GM21825 (cell line): Measurements from ENCODE around the gene HOXA11.

Experiments
- ATAC-seq: cut with Tn5 transposase; IDR thresholded peaks from one replicate; pipeline ENCODE4 v1.9.1; 2021; ENCODE audit warnings: mild to moderate bottlenecking, moderate library complexity; ENCODE audit not compliant: unreplicated experiment

Gene HOXA11

DNA sequence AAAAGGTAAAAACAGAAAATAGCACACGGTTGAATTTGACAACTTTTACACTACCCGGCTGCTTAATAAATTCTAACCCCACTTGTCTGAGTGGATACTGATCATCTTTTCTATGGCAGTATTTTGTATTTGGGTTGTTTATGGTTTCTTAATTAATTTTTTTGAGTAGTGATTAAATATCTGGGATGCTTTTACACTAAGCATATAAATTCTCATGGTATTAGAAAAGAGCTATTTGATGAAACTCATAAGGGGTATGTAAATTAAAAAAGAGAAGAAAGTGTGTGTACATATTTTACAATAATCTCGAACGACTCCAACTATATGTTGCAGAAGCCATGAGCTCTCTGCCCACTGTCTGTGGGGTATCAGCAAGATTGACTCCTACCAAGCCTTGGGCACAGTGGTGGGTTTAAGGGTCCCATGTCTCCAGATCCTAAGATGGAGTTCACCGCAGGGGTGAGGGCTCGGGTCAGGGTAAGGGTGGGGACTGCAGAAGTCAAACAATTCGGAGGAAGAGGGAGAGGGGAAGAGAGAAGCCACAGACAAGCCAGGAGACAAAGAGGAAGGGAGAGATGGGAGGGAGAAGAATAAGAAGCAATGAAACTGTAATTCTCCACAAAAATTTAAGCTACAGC, 22.4 kb upstream of the HOXA11 start:
- ATAC-seq = no peak

DNA sequence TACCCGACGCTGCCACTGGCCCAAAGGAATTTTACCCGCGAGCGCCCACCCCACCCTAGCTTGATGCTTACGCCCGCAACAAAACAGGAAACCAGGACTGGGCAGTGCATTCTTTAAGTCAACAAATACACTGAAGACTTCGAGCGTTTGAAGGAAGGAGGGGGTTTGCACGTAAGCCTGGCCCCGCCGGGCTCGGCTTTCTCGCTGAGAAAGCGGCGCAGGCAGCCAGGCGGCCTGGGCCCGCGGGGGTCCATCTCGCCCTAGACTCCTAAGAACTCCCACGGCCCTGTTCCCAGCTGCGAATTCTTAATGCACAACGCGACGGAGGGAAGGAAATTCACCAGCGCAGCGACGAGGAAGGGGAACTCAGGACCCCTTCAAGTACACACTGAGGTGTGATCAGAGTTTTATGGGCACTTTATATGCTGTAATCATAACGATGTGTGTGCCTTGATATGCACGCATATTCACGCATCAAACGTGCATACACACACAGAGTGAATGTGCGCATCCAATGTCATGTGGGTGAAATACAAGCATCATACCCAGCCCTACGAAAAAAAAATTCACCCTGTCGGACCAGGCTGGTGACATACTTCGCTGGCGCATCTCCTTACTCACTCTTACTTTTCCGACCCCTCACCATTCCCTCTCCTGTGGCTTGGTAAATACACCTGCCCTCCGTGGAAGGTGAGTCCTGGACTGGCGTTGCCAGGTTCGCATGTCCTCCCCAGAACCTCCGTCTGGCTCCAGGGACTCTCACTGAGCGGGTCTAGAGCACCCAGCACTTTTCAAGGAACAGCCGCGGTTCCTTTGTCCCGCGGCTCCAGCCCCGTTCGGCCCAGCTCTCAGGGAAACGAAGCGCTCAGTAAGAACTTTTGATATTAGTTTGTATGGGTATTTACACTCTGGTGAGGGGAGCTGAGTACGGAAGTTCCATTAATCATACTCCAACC, 20.6 kb upstream of the HOXA11 start:
- ATAC-seq = no peak

DNA sequence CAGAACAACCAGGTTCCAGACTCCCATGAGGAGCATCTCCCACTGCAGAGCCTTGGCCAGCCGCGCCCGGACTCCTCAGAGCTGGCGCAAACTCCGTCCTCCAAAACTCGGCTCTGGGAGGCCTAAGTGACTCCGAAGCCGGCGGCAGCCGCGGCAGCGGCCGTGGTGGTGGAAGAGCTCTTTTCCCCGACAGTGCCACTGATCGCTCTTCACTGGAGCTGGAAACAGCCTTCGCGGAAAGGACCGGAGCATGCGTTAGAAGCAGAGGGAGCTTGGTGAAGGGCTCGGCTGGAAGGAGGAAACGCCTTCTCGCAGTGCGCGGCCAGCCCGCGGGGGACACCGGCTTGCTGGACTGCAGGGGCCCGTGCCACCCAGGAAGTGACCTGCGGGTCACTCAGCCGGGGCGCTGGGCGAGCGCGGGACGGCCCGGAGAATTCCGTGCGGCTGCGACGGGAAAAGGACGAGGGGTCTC, 19.9 kb upstream of the HOXA11 start:
- no peak for ATAC-seq

DNA sequence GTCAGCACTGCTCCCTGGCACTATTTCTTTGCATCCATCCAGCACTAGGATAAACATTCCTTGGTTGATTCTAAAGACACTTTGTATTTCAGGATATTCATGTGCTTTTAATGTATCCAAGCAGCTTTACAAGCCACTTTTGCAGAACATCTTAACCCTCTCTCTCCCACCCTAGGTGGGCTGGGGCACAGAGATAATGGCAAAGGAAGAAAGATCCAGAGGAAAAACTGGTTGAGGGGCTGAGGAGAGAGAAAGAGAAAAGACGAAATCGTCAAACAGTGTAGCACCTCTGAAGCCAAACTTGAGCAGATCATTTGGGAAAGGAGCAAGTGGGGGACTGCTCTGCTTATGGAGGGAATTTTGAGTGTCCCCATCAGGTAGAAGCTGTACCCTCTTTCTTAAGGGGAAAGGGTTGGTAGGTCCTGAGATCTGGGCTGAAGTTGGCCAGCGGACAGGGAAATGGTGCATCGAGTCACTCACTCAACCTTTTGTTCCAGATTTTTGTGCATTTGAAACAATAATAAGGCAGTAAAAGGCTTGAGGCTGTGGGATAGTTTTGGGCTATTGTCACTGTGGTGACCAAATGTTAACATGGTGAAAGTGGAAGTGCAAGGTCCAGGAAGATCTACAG, 19.0 kb upstream of the HOXA11 start:
- no peak for ATAC-seq

DNA sequence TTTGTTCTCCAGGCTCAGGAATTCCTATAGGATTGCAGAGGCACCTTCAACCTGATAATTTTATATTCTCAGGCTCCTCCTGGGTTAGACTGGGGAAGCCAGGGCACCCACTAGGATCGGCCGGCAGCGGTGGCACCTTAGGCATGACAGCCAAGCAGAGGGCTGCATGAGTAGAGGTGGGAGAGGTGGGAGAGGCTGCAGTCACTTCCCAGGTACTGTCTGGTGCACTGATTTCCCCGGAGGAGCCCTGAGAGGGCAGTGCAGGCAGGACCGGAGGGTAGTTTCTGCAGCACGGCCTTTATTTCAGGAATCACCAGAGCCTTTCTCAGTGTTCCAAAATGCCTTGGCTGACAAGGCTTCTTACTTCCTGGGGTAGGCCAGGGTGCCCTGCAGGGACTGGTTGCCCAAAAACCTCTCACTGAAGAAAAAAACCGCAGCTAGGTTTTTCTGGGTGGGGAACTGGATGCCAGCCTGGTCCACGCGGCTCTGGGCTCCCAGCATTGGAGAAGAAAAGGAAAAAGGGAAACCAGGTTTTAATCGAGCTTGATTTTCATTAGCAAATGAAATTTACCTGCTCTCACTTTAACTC, 18.4 kb upstream of the HOXA11 start:
- ATAC-seq = no peak

DNA sequence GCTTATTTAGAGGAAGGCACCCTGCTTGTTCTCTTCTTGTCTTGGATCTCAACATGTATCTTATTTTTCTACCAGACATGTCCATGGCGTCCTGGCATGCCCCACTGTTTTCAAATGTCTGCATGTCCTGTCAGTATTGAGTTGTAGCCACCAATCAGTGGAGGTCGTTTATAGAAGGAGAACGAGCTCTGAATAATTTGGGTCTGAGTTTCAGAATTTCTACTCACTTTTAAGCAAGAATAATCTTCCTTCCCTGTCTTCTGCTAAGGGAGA, 17.8 kb upstream of the HOXA11 start:
- no peak for ATAC-seq

DNA sequence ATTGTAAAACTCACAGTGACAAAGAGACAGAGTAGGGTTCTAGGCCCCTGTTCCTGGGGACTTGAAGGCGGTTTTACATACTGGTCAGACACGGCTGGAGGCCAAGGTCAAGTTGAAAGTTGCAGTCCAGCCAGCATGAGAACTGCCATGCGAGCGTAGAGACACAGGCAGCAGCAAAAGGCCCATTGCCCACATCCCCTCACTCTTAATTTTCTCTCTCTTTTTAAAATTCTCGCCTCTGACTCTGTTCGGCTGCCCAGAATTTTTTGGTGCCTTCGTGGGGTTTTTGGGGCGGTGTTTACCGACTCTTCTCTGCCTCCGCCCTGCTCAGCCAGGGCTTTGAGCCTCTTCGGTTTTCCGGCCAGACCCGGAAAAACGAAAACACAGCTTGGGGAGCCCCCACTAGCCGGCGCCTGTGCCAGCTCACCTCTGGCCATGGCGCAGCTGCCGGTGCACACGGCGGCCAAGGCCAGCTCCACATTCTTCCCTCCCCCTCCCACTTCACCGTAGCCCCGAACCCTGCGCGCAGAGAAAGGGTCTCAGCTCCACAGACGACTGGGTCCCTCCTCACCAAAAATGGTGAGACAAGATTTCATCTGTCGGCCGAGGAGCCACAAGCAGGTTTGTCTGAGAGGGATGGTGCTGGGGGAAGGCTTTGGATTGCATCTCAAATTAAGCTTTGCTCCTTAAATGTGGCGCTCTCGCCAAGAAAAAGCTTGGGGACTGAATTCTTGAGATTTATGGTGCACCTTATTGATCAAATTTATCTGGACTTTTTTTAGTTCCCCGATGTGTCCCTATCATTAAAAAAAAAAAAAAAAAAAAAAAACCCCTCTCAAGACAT, 17.2 kb upstream of the HOXA11 start:
- no peak for ATAC-seq

DNA sequence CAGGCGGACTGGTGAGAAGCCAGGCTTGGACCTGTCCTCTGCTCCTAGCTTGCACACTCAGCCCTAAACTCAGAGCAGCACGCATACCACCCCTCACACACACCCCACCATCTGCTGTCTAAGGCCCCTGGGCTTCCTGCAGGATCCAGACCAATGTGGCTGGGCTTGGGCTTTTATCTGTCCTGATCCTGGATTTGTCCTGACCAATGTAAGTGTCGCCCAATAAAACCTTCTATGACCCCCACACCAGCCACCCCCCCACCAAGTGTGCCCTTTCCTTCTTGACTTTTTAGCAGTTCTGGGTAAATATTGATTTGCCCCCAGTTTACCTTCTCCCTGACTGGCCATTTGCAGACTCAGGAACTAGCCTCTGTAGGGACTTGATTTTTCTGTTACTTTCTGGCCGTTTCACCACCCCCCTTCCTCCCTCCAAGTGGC, 16.6 kb upstream of the HOXA11 start:
- no peak for ATAC-seq

DNA sequence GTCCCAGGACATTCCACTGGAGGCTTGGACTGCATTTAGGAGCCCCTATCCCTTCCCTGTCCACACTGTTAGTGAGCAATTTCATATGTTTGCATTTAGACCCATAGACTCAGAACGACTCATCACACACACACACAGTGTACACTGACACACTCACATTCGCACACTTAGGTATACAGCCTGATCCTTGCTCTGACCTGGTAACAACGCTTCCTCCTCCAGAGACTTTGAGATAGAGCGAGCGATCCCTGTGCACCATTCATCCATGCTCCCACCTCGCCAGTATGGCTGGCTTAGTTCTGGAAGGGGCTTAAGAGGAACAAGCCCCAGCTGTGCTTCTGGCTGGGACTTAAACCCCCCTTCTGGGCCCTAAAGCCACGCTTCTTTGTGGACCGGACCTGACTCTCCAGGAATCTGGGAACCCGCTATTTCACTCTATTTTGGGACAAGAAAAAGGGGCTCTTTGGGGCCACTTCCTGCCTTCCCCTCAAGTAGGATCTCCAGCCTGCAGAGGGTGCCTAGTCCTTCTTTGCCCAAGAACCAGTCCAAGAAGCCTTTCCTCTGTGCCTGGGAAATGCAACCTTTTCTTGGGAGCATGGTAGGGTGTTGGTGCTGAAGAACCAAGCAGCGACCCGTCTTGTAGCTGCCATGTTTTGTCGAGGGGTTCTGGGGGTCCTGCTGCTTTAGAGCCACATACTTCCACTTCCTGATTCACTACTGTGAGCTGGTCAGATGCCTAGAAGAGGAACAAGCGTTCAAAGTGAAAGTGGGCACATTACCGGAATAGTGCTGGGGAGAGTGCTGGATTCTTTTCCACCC, 15.9 kb upstream of the HOXA11 start:
- ATAC-seq = no peak

DNA sequence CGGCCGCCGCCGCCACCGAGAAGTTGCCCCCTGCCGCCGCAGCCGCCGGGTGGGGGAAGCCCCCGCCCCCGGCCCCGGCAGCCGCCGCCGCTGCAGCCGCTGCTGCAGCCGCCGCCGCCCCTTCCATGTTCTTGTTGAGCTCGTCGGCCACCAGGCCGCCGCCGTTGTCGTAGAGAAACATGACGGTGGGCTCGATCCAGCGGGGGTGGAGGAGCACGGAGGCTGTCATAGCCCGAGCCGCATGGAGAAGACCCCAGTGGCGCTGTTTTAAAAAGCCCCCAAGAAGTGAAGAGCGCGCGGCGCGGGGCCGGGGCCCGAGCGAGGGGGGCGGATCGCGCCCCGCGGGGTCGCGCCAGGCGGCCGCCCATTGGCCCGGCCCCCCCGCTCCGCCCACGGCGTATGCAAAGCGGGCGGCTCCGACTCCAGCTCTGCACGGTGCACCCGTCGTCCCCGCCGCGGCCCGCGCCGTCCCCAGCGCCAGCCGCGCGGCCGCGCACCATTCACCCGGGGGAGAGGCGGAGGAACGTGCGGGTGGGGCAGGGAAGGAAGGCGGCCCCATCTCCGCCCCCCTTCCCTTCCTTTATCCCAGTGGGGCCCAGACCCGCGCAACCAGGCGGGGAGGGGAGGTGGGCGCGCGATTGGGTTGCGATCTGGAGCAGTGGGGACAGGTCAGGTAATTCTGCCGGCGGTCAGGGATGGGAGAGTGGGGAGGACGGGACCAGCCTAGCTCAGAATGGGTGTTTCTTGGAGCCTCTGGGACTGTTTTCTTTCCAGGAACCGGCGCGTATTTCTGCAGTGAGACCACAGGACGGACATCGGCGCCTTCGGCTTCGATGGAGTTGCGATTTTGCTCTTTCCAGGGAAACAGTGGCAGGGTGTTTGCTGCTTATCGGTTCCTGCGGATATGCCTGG, 15.1 kb upstream of the HOXA11 start, which contains the start of gene HOXA13:
Gene HOXA13 (minus strand): TSS at position 243 of the 912 bp plus-strand sequence. CDS start 14 bp downstream, at position 229.
- no peak for ATAC-seq

DNA sequence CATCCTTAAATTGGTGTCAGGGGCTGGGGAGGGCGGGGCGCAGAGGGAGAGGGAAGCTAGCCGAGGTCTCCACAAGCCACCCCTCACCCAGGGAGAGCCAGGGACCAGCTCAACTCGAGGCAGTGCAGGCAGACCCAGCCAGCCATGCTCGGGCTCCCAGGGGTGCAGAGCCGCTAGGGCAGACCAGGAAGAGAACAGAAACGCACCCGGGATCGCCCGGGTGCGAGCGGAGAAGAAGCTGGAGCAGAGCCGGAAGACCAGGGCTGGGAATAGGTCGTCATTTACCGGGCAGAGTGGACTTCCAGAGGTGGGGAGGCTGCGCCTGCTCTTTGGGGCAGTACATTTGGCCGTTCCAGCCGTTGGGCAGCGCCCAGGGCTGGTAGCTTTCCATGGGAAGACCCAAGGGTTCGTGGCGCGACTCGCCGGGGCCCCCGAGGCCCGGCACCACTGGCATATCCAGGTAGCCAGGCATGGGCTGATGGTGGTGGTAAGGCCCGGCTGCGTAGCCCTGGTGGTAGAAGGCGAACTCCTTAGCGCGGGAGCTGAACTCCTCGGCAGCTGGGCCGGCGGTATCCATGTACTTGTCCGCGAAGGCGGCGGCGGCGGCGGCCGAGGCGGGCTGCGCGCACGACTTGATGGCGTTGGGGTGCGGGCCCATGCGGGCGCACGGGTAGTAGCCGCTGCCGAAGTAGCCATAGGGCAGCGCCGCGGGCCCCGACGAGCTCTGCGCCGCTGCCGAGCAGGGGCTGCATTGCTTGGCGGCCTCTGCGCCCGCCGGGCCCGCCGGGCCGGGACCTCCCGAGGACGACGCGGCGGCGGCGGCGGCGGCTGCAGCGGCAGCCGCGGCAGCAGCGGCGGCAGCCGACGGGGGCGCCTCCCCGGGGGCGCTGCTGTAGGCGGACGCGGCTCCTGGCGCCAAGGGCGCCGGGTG, 14.1 kb upstream of the HOXA11 start:
- ATAC-seq = no peak

DNA sequence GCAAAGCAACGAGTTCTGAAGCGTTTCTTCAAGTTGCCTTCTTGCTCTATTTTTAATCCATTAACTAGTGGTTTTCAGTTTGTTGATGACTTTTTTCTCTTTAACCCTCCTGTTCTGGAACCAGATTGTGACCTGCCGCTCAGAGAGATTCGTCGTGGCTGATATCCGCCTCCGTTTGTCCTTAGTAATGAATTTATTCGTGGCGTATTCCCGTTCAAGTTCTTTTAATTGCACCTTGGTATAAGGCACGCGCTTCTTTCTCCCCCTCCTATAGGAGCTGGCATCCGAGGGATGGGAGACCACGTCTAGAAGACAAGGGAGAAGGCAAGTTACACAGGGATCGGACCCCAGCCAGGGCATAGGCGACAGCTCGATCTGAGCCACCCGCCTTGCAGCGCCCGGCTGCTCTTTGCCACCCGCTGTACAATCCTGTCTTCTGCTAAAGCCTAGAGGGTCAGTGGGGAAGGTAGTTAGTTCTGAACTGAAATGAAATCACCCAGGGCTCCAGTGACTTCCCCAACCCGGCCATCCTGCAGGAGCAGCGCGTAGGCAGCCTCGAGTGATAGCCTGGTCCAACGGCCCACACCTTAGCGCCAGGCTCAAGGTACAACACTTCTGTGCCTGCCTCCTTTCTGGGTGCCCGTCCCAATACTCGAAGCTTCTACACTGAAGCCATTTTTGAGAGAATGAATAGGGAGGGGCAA, 13.3 kb upstream of the HOXA11 start:
- ATAC-seq = no peak

DNA sequence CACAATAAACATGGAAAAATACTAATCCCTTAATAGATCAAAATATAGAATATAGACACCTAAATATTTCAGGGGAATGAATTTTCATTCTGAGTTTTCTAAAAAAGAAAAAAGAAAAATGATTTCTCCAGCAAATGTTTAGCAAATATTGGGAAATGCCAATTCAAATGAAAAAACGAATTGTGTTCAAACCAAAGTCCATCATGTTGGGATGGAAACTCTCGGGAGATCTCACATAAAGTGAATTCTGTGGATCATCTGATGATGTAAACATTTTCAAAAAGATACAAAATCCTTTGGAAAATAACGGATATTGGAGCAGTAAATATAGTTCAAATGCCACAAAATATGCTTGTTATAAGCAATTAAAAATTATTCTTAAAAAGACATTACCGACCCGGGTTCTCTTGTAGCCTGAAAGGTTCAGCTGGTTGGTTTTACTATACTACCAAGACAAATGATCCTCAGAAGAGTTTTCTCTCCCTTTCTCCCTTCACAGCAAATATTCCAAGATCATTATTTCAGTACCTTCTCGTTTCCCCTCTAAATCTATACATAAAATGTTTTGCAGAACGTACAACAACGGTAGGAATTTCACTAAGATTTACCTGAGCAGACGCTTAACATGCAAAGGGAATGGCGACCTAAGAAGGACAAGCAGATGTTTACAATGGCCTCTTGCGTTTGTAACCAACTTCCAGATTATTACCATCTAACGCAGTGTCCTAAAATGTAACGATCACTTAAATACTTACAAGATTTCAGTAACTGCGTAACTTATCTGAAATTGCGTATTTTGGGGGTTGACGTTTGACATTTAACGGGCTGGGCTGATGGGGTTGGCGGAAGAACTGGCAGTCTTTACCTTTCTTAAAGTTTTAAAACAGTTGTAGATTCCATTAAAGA, 12.4 kb upstream of the HOXA11 start:
- no peak for ATAC-seq

DNA sequence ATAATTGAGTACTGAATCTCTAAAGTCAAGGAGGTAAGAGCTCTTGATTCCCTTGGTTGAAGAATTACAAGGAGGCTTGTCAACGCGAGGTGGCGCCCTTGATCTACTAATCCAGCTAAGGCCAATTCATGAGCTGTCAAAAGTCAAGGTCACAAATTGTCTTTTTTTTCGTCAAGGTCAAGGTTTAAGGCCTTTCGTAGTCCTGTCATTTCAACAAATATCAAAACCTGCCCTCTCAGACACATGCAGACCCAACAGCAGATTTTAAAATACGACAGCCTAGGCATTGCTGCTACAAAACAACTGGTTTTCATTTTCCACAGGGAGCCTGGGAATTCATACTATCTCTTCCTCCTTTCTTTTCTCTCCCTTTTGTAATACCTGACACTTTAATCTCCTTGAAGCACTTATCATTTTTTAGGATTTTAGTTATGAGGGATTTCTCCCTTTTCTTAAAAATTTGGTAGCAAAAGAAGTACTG, 11.3 kb upstream of the HOXA11 start:
- ATAC-seq = no peak

DNA sequence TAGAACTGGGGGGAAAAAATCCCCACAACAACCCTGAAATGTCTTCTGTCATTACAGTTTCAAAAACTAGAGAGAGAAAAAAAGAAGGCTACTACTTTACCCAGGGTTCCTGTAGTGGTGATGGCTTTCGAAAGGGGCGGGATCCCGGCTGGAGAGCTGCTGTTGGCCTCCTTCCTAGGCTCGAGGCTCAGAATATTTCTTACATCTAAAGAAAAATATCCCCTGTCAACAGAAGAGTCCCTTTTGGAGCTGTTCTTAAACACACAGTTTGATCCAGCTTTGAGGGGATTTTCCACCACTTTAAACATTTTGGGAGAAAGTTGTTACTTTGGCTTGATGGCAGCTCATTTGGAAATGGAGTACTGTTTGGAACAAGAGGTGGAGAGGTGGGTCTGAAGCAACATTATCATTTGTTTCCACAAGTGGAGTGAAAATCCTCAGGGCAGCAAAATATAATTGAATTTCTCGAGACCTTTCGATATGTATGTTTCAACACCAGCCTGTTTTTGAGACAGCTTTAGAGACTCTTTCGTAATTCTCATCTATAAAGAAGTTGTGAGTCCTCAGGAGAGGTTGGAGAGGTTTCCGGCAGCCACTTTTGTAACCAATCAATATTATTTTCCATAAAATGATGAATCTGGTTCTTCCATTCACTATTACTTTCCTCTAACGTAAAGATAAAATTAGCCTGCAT, 9.8 kb upstream of the HOXA11 start:
- ATAC-seq = no peak
